HepG2 (cell line): ENCODE measurements around the gene FANCD2. TPM values are rescaled to one million over a fixed set of nuclear protein-coding genes. Genes with fewer than 3 reads are reported as not detected.

Experiments
- BHLHE40 ChIP-seq: IDR thresholded peaks from 2 replicates; pipeline ENCODE4 v1.6.1; 2011; ENCODE audit warnings: low read length, improper control_type of control experiment
- DBP ChIP-seq: sonication (generic); formaldehyde crosslinking; IDR thresholded peaks from 2 replicates; pipeline ENCODE4 v1.4.0; 2020; ENCODE audit warnings: missing genetic modification reagents; ENCODE audit errors: not compliant biosample characterization
- HNF1B ChIP-seq: sonication (generic); formaldehyde crosslinking; IDR thresholded peaks from 2 replicates; pipeline ENCODE4 v1.5.1; 2020; ENCODE audit warnings: mild to moderate bottlenecking, moderate library complexity, missing genetic modification reagents
- HNRNPH1 ChIP-seq: fragments of 200-400 bp; formaldehyde crosslinking; optimal IDR thresholded peaks from 2 replicates; pipeline ENCODE3; 2017; ENCODE audit warnings: mild to moderate bottlenecking, low read depth, low read length
- MAFK ChIP-seq, 2 experiments: IDR thresholded peaks in 1 of 2; conservative IDR thresholded peaks in 1 of 2; 2 replicates each; pipeline ENCODE4 v1.6.1; 2011; ENCODE audit warnings: improper control_type of control experiment in 2 of 2, low read length in 2 of 2
- MXD1 ChIP-seq: sonication (generic); formaldehyde crosslinking; IDR thresholded peaks from 2 replicates; pipeline ENCODE4 v1.4.0; 2020; ENCODE audit warnings: mild to moderate bottlenecking, missing genetic modification reagents
- MXD4 ChIP-seq: IDR thresholded peaks from 2 replicates; pipeline ENCODE4 v1.6.1; 2016; ENCODE audit warnings: mild to moderate bottlenecking, missing biosample characterization, missing genetic modification reagents
- NONO ChIP-seq, 2 experiments: fragments of 450-650 bp in 1 of 2; sonication (generic) in 1 of 2; formaldehyde crosslinking in 1 of 2; IDR thresholded peaks in 1 of 2; conservative IDR thresholded peaks in 1 of 2; 2 replicates each; pipeline versions ENCODE4 v1.6.1 to v1.8.0; 2017 to 2022; ENCODE audit warnings: mild to moderate bottlenecking in 1 of 2, missing genetic modification reagents in 1 of 2, moderate library complexity in 1 of 2
- RAD51 ChIP-seq: fragments of 450-650 bp; IDR thresholded peaks from 2 replicates; pipeline ENCODE4 v1.6.1; 2016; ENCODE audit warnings: borderline replicate concordance
- REL ChIP-seq: sonication (generic); formaldehyde crosslinking; conservative IDR thresholded peaks from 2 replicates; pipeline ENCODE4 v1.8.0; 2022; ENCODE audit warnings: mild to moderate bottlenecking, missing genetic modification reagents, moderate library complexity
- SOX13 ChIP-seq, 3 experiments: fragments of 450-650 bp in 1 of 3; sonication (generic) in 1 of 3; formaldehyde crosslinking in 1 of 3; IDR thresholded peaks in 2 of 3; conservative IDR thresholded peaks in 1 of 3; 2 replicates each; pipeline versions ENCODE4 v1.5.0 to v1.6.1; 2016 to 2020; ENCODE audit warnings: antibody characterized with exemption in 1 of 3, mild to moderate bottlenecking in 1 of 3, missing compliant biosample characterization in 1 of 3, missing genetic modification reagents in 1 of 3, moderate library complexity in 1 of 3
- SRSF4 ChIP-seq: fragments of 200-400 bp; formaldehyde crosslinking; IDR thresholded peaks from one replicate; pipeline ENCODE4 v1.6.1; 2018; ENCODE audit warnings: mild to moderate bottlenecking, low read depth, low read length, moderate library complexity; ENCODE audit not compliant: poor library complexity, severe bottlenecking
- ZNF142 ChIP-seq: sonication (generic); formaldehyde crosslinking; IDR thresholded peaks from 2 replicates; pipeline ENCODE4 v1.4.0; 2020; ENCODE audit warnings: missing genetic modification reagents
- ZNF264 ChIP-seq: sonication (generic); formaldehyde crosslinking; IDR thresholded peaks from 2 replicates; pipeline ENCODE4 v1.4.0; 2020; ENCODE audit warnings: missing genetic modification reagents
- ZNF362 ChIP-seq: sonication (generic); formaldehyde crosslinking; IDR thresholded peaks from 2 replicates; pipeline ENCODE4 v1.4.0; 2020; ENCODE audit warnings: missing genetic modification reagents, mild to moderate bottlenecking, borderline replicate concordance
- ZNF501 ChIP-seq: sonication (generic); formaldehyde crosslinking; IDR thresholded peaks from 2 replicates; pipeline ENCODE4 v1.5.1; 2020; ENCODE audit warnings: mild to moderate bottlenecking, moderate library complexity, missing genetic modification reagents
- ZSCAN25 ChIP-seq: sonication (generic); formaldehyde crosslinking; IDR thresholded peaks from 2 replicates; pipeline ENCODE4 v1.8.0; 2022; ENCODE audit warnings: mild to moderate bottlenecking, missing genetic modification reagents
- polyA plus RNA-seq, 8 experiments: library from polyadenylated mRNA; depleted of rRNA in 3 of 8; stranded (reverse) in 7 of 8; unstranded in 1 of 8; fragments of >200 nt; fragmentation: Illumina TruSeq in 4 of 8; extraction: Trizol in 4 of 8; gene quantifications; 2 replicates each; pipeline versions ENCODE4 v1.2.1 to v1.2.3, GENCODE V29; 2011 to 2016; ENCODE audit warnings: low read depth in 4 of 8, missing spikeins in 1 of 8, mixed read lengths in 1 of 8; ENCODE audit not compliant: insufficient read depth in 1 of 8
- total RNA-seq, 5 experiments: library from RNA; depleted of rRNA; stranded (reverse); fragments of >200 nt; fragmentation: Illumina TruSeq; extraction: Trizol; gene quantifications; 2 replicates each; pipeline ENCODE4 v1.2.3, GENCODE V29; 2016; ENCODE audit warnings: low read depth in 1 of 5

FANCD2 gene
- total and polyA plus RNA-seq, 2 of the 13 experiments (the other 11 are each of a cell fraction or from before 2014, with no cell fraction given) = 10.1 to 42.0 TPM

GRCh38 chr3:10026084-10026890 lies at the start of gene FANCD2 (continued):
- TF ChIP-seq MXD4 (CRISPR knock-in tag) (peak; percentile 93), MAFK (conservative IDR thresholded peaks at IDR 0.05 in 1 of 2, IDR thresholded peaks at IDR 0.05 in 1 of 2; ENCODE audit: low read length in 2 of 2) (0 out of 4 replicates have a peak, but pooled peaks of 1 of the 2 experiments have one; percentile 41), ZSCAN25 (CRISPR knock-in tag) (no peak), BHLHE40 (no peak; the same call in 1 of the 2 replicates), RAD51 (no peak), SOX13 (IDR thresholded peaks at IDR 0.05) (no peak), SOX13 (CRISPR knock-in tag; conservative IDR thresholded peaks at IDR 0.05 in 1 of 2, IDR thresholded peaks at IDR 0.05 in 1 of 2) (peak in 1 of 2 experiments; percentile 34; a peak in 1 of 4 replicates), ZNF501 (CRISPR knock-in tag) (peak; percentile 94), NONO (IDR thresholded peaks at IDR 0.05) (no peak), NONO (CRISPR knock-in tag; conservative IDR thresholded peaks at IDR 0.05) (peak; percentile 98), ZNF264 (no peak; the same call in 1 of the 2 replicates), DBP (CRISPR knock-in tag) (peak; percentile 35), HNF1B (CRISPR knock-in tag) (peak; percentile 86), ZNF362 (peak; percentile 53; the same call in 1 of the 2 replicates), ZNF142 (no peak), MXD1 (CRISPR knock-in tag) (peak; percentile 79), SRSF4 (no peak), REL (peak; percentile 96), HNRNPH1 (no peak)
